MCF 10A (cell line): ENCODE results near the gene CPNE4. TPM values are rescaled to one million over a fixed set of nuclear protein-coding genes. Genes with fewer than 3 reads are reported as not detected.

Experiments
- BruUV-seq: library from RNA; stranded (reverse); fragments of 400-500 nt; replicated peaks from 2 replicates; lab custom pipeline; 2021; lab: Mats Ljungman, UMichigan
- CTCF ChIA-PET: fragments of 300-600 bp; sonication (Branson Sonifier 250); formaldehyde crosslinking; extraction: SDS; loops from one replicate; lab custom pipeline; 2021; ENCODE audit warnings: antibody characterized with exemption, inconsistent platforms; lab: Yijun Ruan, JAX
- POLR2A ChIA-PET: fragments of 300-600, 350-650 bp; sonication (Branson Sonifier 250); formaldehyde crosslinking; extraction: SDS; loops from one replicate; lab custom pipeline; 2020; ENCODE audit warnings: antibody characterized with exemption, inconsistent platforms; lab: Yijun Ruan, JAX
- DNase-seq: peaks from one replicate; pipeline ENCODE4 v3.0.0-alpha.2; 2018; ENCODE audit not compliant: unreplicated experiment
- H3K27ac Mint-ChIP-seq: one replicate; pipeline ENCODE4 v1.8.0; 2022; ENCODE audit warnings: mild to moderate bottlenecking, low read depth, mixed read lengths; ENCODE audit not compliant: unreplicated experiment
- H3K27me3 Mint-ChIP-seq: one replicate; pipeline ENCODE4 v1.8.0; 2022; ENCODE audit warnings: mixed read lengths; ENCODE audit not compliant: insufficient read depth, unreplicated experiment
- H3K36me3 Mint-ChIP-seq: one replicate; pipeline ENCODE4 v1.8.0; 2022; ENCODE audit warnings: mild to moderate bottlenecking, moderate library complexity, mixed read lengths; ENCODE audit not compliant: insufficient read depth, unreplicated experiment
- H3K4me1 Mint-ChIP-seq: one replicate; pipeline ENCODE4 v1.8.0; 2022; ENCODE audit warnings: mixed read lengths; ENCODE audit not compliant: insufficient read depth, unreplicated experiment
- H3K4me3 Mint-ChIP-seq: one replicate; pipeline ENCODE4 v1.8.0; 2022; ENCODE audit warnings: mild to moderate bottlenecking, moderate library complexity, mixed read lengths; ENCODE audit not compliant: unreplicated experiment
- H3K9me3 Mint-ChIP-seq: one replicate; pipeline ENCODE4 v1.8.0; 2022; ENCODE audit warnings: mixed read lengths; ENCODE audit not compliant: unreplicated experiment
- CTCF ChIP-seq: fragments of 200-600 bp; IDR thresholded peaks from one replicate; pipeline ENCODE4 v1.8.0; 2022; ENCODE audit warnings: antibody characterized with exemption, mild to moderate bottlenecking; ENCODE audit not compliant: unreplicated experiment
- intact Hi-C: fragments of 100-400 bp; cut with micrococcal nuclease; formaldehyde crosslinking; loops from 2 replicates; pipeline ENCODE4 v1.14.1; 2022
- total RNA-seq: library from RNA; stranded (reverse); gene quantifications from 2 replicates; pipeline ENCODE4 v1.2.3, GENCODE V29; 2022

CPNE4 gene
- total RNA-seq, 1 experiment from 2014 or later: not detected

GRCh38 chr3:131619821-131620220 is 415.0 kb downstream of the CPNE4 start:
- POLR2A ChIA-PET: no interaction called here

GRCh38 chr3:131616719-131617118 is 418.1 kb downstream of the CPNE4 start:
- Mint-ChIP-seq H3K4me1 (no peaks in the 10 kb centered on the region), H3K27me3 (peaks cover 37% of the 10 kb centered on the region), H3K36me3 (no peaks in the 10 kb centered on the region), H3K4me3 (no peak overlapping the region), H3K9me3 (no peaks in the 10 kb centered on the region), H3K27ac (no peak overlapping the region)
- no peak for TF ChIP-seq CTCF
- POLR2A ChIA-PET: interaction anchor here (0.7 kb wide), 1 partner anchor 13 kb away, joined by 4 read pairs; no protein-coding TSS in a partner anchor
- intact Hi-C loops: no loop called here
- CTCF ChIA-PET: interaction anchor here (0.6 kb wide), 1 partner anchor 409 kb away, joined by 3 read pairs; no protein-coding TSS in a partner anchor
- DNase-seq: no peak
- no TSS peak for BruUV-seq

More at GRCh38 chr3:131619821-131620220, 415.0 kb downstream of the CPNE4 start:
- Mint-ChIP-seq H3K36me3 (no peaks in the 10 kb centered on the region), H3K4me3 (no peak overlapping the region), H3K9me3 (no peaks in the 10 kb centered on the region), H3K4me1 (no peaks in the 10 kb centered on the region), H3K27ac (no peak overlapping the region), H3K27me3 (peaks cover 37% of the 10 kb centered on the region)
- no peak for DNase-seq
- intact Hi-C loops: no loop called here
- no TSS peak for BruUV-seq
- CTCF ChIA-PET: interaction anchor here (0.6 kb wide), 1 partner anchor 348 kb away, joined by 3 read pairs; no protein-coding TSS in a partner anchor
- TF ChIP-seq CTCF: no peak

- CTCF ChIA-PET: no interaction called here
- Mint-ChIP-seq H3K36me3 (no peaks in the 10 kb centered on the region), H3K27me3 (peaks cover 29% of the 10 kb centered on the region), H3K27ac (no peak overlapping the region), H3K4me1 (no peaks in the 10 kb centered on the region), H3K9me3 (no peaks in the 10 kb centered on the region), H3K4me3 (no peak overlapping the region)
- no peak for DNase-seq
- intact Hi-C loops: no loop called here
- no TSS peak for BruUV-seq
- POLR2A ChIA-PET: no interaction called here
- no peak for TF ChIP-seq CTCF
Observed at GRCh38 chr3:131612745-131613144, 422.1 kb downstream of the CPNE4 start.

GRCh38 chr3:131610174-131610573 is 424.6 kb downstream of the CPNE4 start:
- no TSS peak for BruUV-seq
- peaks cover 17% of the 10 kb centered on the region for H3K27me3 Mint-ChIP-seq
- no peaks in the 10 kb centered on the region for H3K4me1 Mint-ChIP-seq
- ChIA-PET CTCF (no interaction called here), POLR2A (no interaction called here)
- intact Hi-C loops: no loop called here
- TF ChIP-seq CTCF: no peak
- no peak overlapping the region for H3K27ac Mint-ChIP-seq
- H3K9me3 Mint-ChIP-seq: no peaks in the 10 kb centered on the region
- DNase-seq: no peak
- no peak overlapping the region for H3K4me3 Mint-ChIP-seq
- no peaks in the 10 kb centered on the region for H3K36me3 Mint-ChIP-seq
